Natural killer cell (primary cell): ENCODE results near the gene HCN3. TPM values are rescaled to one million over a fixed set of nuclear protein-coding genes. Genes with fewer than 3 reads are reported as not detected.

Experiments
- ATAC-seq, 3 donors: fragments of 150-1000 bp in 2 of 3; fragments of 200-7000 bp in 1 of 3; cut with Tn5 transposase; 1 replicate in 1 of 3; 2 replicates in 2 of 3; pipeline ENCODE4 v1.10.0; 2021; ENCODE audit warnings: mild to moderate bottlenecking in 2 of 3, moderate library complexity in 2 of 3
- DNase-seq, 2 donors: peaks; one replicate each; pipeline versions ENCODE4 v3.0.0 to v3.0.0-alpha.2; 2013 to 2021; ENCODE audit warnings: mixed read lengths in 1 of 2
- H3K27ac ChIP-seq: one replicate; pipeline ENCODE4 v1.5.1; 2013; ENCODE audit warnings: mild to moderate bottlenecking, low read length
- H3K27me3 ChIP-seq: one replicate; pipeline ENCODE4 v1.6.1; 2013; ENCODE audit warnings: low read length; ENCODE audit not compliant: control insufficient read depth, insufficient read depth
- H3K36me3 ChIP-seq: one replicate; pipeline ENCODE4 v1.6.1; 2013; ENCODE audit warnings: low read length; ENCODE audit not compliant: control insufficient read depth, insufficient read depth
- H3K4me1 ChIP-seq: one replicate; pipeline ENCODE4 v1.6.1; 2013; ENCODE audit warnings: low read length; ENCODE audit not compliant: control insufficient read depth, insufficient read depth
- H3K4me3 ChIP-seq: one replicate; pipeline ENCODE4 v1.5.1; 2013; ENCODE audit warnings: low read length
- H3K9me3 ChIP-seq: one replicate; pipeline ENCODE4 v1.6.1; 2013; ENCODE audit warnings: low read length; ENCODE audit not compliant: control insufficient read depth, insufficient read depth
- H3K27ac Mint-ChIP-seq, 2 donors: one replicate each; pipeline ENCODE4 v1.8.0; 2022; ENCODE audit warnings: mild to moderate bottlenecking in 2 of 2, mixed read lengths in 2 of 2, moderate library complexity in 1 of 2
- H3K27me3 Mint-ChIP-seq, 2 donors: one replicate each; pipeline ENCODE4 v1.8.0; 2022; ENCODE audit warnings: low read depth in 2 of 2, mixed read lengths in 2 of 2
- H3K36me3 Mint-ChIP-seq: one replicate; pipeline ENCODE4 v1.8.0; 2022; ENCODE audit warnings: mixed read lengths
- H3K4me1 Mint-ChIP-seq, 2 donors: one replicate each; pipeline ENCODE4 v1.8.0; 2022; ENCODE audit warnings: mixed read lengths in 2 of 2
- H3K4me3 Mint-ChIP-seq: one replicate; pipeline ENCODE4 v1.8.0; 2022; ENCODE audit warnings: mild to moderate bottlenecking, moderate library complexity, mixed read lengths
- H3K9me3 Mint-ChIP-seq, 2 donors: one replicate each; pipeline ENCODE4 v1.8.0; 2022; ENCODE audit warnings: mixed read lengths in 2 of 2
- WGBS: methylation state at CpG from one replicate; pipeline ENCODE4 v1.1.7; 2013; ENCODE audit warnings: missing lambda C conversion rate; ENCODE audit not compliant: insufficient coverage; 5-methylcytosine and 5-hydroxymethylcytosine counted together
- intact Hi-C: fragments of 100-400 bp; cut with micrococcal nuclease; formaldehyde crosslinking; loops from one replicate; pipeline ENCODE4 v1.14.2; 2022
- total RNA-seq, 4 donors: library from RNA; stranded (reverse); fragments of 120-200 nt in 1 of 4; gene quantifications; one replicate each; pipeline versions ENCODE4 v1.2.3 to v1.2.4, GENCODE V29; 2013 to 2022
- TF ChIP-seq, protein P1 (sequence below): fragments of 200-600 bp; IDR thresholded peaks from one replicate; pipeline ENCODE4 v1.8.0; 2022; ENCODE audit warnings: antibody characterized with exemption

The HCN3 gene
- total RNA-seq, 3 donors from 2014 or later (not counting 1 experiment from before 2014, with no cell fraction given), result 2.0 to 3.4 (median 2.6) TPM

DNA sequence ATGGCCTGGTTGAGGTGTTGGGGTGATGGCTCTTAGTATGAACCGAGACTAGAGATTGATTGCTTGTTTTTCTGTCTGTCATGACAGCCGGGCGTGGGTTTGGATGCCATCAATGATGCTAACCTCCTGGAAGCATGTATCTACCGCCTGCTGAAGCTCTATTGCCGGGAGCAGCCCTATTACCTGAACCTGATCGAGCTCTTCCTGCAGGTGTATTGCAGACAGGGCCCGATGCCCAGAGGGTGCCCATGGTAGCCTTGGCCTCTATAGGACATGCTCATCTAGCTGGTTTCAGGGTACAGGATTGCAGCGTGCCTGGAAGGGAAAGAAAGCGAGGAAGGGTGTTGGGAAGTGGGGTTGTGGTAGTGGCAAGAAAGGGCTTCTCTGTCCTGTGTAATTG lies 40.8 kb downstream of the HCN3 start:
- no peak overlapping the region for H3K4me3 ChIP-seq
- no peaks in the 10 kb centered on the region for H3K9me3 ChIP-seq
- Mint-ChIP-seq H3K27me3 (no peaks in the 10 kb centered on the region), H3K27ac (no peak overlapping the region), H3K36me3 (no peaks in the 10 kb centered on the region), H3K4me3 (no peak overlapping the region), H3K4me1 (peaks cover 14 to 29% of the 10 kb centered on the region in 2 donors), H3K9me3 (no peaks in the 10 kb centered on the region)
- H3K27ac ChIP-seq, result no peak overlapping the region
- DNase-seq, result no peak
- ATAC-seq, result no peak
- peaks cover 12% of the 10 kb centered on the region for H3K36me3 ChIP-seq
- 96% methylated on average over 9 of the region's 9 CpGs for WGBS
- H3K27me3 ChIP-seq, result no peaks in the 10 kb centered on the region
- H3K4me1 ChIP-seq, result peaks cover 27% of the 10 kb centered on the region
- TF ChIP-seq, protein P1, sequence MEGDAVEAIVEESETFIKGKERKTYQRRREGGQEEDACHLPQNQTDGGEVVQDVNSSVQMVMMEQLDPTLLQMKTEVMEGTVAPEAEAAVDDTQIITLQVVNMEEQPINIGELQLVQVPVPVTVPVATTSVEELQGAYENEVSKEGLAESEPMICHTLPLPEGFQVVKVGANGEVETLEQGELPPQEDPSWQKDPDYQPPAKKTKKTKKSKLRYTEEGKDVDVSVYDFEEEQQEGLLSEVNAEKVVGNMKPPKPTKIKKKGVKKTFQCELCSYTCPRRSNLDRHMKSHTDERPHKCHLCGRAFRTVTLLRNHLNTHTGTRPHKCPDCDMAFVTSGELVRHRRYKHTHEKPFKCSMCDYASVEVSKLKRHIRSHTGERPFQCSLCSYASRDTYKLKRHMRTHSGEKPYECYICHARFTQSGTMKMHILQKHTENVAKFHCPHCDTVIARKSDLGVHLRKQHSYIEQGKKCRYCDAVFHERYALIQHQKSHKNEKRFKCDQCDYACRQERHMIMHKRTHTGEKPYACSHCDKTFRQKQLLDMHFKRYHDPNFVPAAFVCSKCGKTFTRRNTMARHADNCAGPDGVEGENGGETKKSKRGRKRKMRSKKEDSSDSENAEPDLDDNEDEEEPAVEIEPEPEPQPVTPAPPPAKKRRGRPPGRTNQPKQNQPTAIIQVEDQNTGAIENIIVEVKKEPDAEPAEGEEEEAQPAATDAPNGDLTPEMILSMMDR, result no peak
- intact Hi-C loops, result no loop called here

DNA sequence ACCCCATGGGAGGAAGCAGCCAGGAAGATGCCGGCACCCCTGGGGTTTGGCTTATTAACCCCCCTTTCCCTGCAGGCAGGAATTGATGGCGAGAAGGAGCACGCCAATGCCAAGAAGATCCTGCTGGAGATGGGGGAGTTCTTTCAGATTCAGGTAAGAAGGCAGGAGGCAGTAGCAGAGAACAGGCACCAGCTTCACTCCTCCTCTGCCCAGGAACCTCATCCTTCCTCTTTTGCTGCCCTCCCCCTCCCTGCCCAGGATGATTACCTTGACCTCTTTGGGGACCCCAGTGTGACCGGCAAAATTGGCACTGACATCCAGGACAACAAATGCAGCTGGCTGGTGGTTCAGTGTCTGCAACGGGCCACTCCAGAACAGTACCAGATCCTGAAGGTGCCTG lies 42.3 kb downstream of the HCN3 start:
- no peaks in the 10 kb centered on the region for H3K9me3 ChIP-seq
- H3K4me3 ChIP-seq, result no peak overlapping the region
- 95% methylated on average over 5 of the region's 5 CpGs for WGBS
- H3K9me3 Mint-ChIP-seq, result no peaks in the 10 kb centered on the region
- no peak overlapping the region for H3K27ac Mint-ChIP-seq
- H3K27me3 ChIP-seq, result no peaks in the 10 kb centered on the region
- H3K4me3 Mint-ChIP-seq, result peak overlapping the region; percentile 74
- no peak for ATAC-seq
- TF ChIP-seq, protein P1, result no peak
- peaks cover 28% of the 10 kb centered on the region for H3K4me1 ChIP-seq
- H3K27me3 Mint-ChIP-seq, result no peaks in the 10 kb centered on the region
- H3K4me1 Mint-ChIP-seq, result peaks cover 14 to 34% of the 10 kb centered on the region in 2 donors
- H3K36me3 ChIP-seq, result peaks cover 7% of the 10 kb centered on the region
- no peak for DNase-seq
- intact Hi-C loops, result no loop called here
- H3K27ac ChIP-seq, result no peak overlapping the region
- no peaks in the 10 kb centered on the region for H3K36me3 Mint-ChIP-seq

DNA sequence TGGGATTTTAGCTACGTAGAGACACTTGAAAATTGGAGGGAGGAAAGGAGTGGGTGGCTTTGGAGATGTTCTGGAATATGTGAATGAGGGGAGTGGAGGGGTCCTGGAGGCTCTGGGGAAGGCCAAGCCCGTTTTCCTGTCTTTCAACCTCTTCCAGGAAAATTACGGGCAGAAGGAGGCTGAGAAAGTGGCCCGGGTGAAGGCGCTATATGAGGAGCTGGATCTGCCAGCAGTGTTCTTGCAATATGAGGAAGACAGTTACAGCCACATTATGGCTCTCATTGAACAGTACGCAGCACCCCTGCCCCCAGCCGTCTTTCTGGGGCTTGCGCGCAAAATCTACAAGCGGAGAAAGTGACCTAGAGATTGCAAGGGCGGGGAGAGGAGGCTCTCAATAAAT lies 43.0 kb downstream of the HCN3 start:
- 57% methylated on average over 11 of the region's 11 CpGs for WGBS
- peak overlapping the region; percentile 14 for H3K4me3 ChIP-seq
- H3K27ac Mint-ChIP-seq, result peak overlapping the region in 1 of 2 donors; percentile 57
- ATAC-seq (no peak), DNase-seq (no peak)
- peaks cover 14 to 41% of the 10 kb centered on the region in 2 donors for H3K4me1 Mint-ChIP-seq
- H3K27ac ChIP-seq, result no peak overlapping the region
- peaks cover 2% of the 10 kb centered on the region for H3K36me3 ChIP-seq
- intact Hi-C loops, result loop anchor here (5.0 kb wide), 1 partner anchor 242 kb away; the partner anchor contains the start of gene ASH1L
- no peaks in the 10 kb centered on the region for H3K27me3 Mint-ChIP-seq
- H3K9me3 ChIP-seq, result no peaks in the 10 kb centered on the region
- H3K4me3 Mint-ChIP-seq, result peak overlapping the region; percentile 74
- H3K9me3 Mint-ChIP-seq, result no peaks in the 10 kb centered on the region
- H3K36me3 Mint-ChIP-seq, result no peaks in the 10 kb centered on the region
- TF ChIP-seq, protein P1, result no peak
- peaks cover 35% of the 10 kb centered on the region for H3K4me1 ChIP-seq
- H3K27me3 ChIP-seq, result no peaks in the 10 kb centered on the region
